Thyroid gland (tissue), 4 donors: Measurements from ENCODE around the gene FAM180A.

Experiments
- POLR2A ChIP-seq, 2 donors: fragments of 450-650 bp; IDR thresholded peaks; one replicate each; pipeline ENCODE4 v1.6.1; 2017; ENCODE audit warnings: antibody characterized with exemption in 2 of 2, mild to moderate bottlenecking in 2 of 2, moderate library complexity in 1 of 2
- TF ChIP-seq, protein P1 (sequence below), 6 experiments: fragments of 200-600 bp in 3 of 6; fragments of 450-650 bp in 3 of 6; sonication (generic) in 3 of 6; IDR thresholded peaks; one replicate each; pipeline ENCODE4 v1.5.1; 2016 to 2019; ENCODE audit warnings: antibody characterized with exemption in 6 of 6, mild to moderate bottlenecking in 2 of 6, inconsistent platforms in 1 of 6, moderate library complexity in 1 of 6

DNA sequence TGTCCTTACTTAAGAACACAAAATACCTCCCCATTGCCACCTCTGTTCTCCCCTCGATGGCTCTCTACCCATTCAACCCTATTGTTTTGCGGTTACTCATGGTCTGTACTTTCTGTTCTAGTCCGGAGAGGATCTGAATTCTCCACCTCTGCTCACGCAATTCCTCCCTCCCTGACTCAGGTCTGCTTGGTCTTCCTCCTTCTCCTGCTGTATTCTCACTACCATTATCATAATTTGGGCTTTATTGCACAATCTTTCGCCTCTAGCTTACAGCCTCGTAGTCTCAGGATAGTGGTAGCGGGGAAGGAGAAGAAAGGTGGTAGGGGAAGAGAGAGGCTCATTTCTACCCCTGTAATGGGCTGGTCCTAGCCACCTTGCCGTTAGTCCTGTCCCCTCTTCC, 35.4 kb upstream of the FAM180A start:
- TF ChIP-seq, protein P1, sequence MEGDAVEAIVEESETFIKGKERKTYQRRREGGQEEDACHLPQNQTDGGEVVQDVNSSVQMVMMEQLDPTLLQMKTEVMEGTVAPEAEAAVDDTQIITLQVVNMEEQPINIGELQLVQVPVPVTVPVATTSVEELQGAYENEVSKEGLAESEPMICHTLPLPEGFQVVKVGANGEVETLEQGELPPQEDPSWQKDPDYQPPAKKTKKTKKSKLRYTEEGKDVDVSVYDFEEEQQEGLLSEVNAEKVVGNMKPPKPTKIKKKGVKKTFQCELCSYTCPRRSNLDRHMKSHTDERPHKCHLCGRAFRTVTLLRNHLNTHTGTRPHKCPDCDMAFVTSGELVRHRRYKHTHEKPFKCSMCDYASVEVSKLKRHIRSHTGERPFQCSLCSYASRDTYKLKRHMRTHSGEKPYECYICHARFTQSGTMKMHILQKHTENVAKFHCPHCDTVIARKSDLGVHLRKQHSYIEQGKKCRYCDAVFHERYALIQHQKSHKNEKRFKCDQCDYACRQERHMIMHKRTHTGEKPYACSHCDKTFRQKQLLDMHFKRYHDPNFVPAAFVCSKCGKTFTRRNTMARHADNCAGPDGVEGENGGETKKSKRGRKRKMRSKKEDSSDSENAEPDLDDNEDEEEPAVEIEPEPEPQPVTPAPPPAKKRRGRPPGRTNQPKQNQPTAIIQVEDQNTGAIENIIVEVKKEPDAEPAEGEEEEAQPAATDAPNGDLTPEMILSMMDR (IDR thresholded peaks at IDR 0.05): no peak
- TF ChIP-seq POLR2A (IDR thresholded peaks at IDR 0.05): no peak
